Cardiac septum (tissue), 1 donor: ENCODE data around the gene KCP. TPM values are rescaled to one million over a fixed set of nuclear protein-coding genes. Genes with fewer than 3 reads are reported as not detected.

Experiments used
- DNase-seq: peaks from one replicate; pipeline ENCODE4 v3.0.0-alpha.2; 2020; ENCODE audit warnings: low spot score
- intact Hi-C: fragments of 100-400 bp; cut with DNase I; formaldehyde crosslinking; loops from one replicate; pipeline ENCODE4 v1.14.0; 2022
- total RNA-seq: library from RNA; stranded (reverse); fragmentation: NEBNext Ultra II Directional; extraction: Animal tissue kit (Norgen Biotek cat#: 25700); gene quantifications from one replicate; pipeline ENCODE4 v1.2.1, GENCODE V29; 2021
- donor health status: DM: no; HTN: no; CAD: no.

Gene KCP
- total RNA-seq, 1 donor from 2014 or later: 0.35 TPM

DNA sequence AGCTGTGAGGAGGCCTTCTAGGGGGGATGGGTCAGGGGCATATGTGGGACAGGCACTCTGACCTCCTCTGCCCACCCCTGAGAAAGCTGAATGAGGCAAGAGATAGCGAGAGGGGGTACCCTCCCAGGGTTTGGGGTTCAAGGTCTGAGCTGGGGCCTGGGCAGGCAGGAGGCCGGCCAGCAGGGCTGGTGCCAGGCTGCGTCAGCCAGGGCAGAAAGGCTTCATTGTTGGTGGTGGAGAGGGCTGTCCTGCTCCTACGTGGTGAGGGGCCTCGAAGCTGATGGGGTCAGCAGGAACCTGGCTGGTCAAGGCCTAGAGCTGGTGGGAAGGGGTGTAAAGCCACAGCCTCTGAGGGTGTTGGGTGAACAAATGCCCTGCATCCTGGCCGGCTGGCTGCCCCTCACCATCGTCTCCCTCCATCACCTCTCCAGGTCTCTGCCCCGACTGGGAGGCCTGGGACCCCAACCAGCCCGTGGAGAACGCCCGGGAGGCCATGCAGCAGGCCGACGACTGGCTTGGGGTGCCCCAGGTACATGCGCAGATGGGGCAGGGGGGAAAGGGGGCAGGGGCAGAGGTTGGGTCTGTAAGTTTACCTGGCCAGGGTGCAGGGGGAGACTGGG, 73.7 kb downstream of the KCP start:
- intact Hi-C loops: no loop called here
- DNase-seq: no peak

DNA sequence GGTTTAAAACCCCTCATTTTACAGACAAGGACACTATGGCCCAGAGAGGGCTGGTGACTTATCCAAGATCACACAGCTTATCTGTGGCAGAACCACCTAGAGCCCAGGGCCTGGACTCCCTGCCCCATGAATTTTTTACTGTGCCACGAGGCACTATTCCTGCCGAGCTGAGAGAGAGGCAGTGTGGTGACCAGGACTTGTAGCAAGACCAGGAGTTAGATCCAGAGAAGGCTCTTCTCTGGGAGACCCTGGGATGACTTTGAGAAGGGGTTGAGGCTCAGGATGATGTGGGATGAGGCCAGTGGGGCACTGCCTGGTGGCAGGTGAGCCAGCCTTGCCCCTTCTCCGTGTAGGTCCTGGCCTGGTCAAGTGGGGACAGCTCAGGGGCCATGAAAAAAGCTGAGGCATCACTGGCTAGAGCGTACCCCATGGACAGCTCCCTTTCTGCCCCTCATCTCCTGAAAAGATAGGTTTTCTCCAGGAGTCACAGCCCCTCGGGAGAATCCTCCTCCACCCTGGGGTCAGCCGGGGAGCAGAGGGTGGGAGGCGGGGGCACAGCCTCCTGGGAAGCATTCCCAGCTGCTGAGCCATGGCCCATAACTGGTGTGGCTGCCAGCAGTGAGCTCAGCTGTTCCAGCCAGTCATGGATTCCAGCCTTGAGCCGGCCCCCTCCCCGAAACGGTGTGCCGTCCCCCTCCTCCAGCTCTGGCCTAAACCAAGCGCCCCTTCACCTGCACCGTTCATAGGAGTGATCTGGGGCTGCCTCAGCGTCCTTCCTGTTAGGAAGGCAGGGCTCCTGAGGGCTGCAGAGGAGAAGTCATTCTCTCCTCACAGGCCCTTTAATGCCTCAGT, 74.5 kb downstream of the KCP start:
- intact Hi-C loops: no loop called here
- no peak for DNase-seq

DNA sequence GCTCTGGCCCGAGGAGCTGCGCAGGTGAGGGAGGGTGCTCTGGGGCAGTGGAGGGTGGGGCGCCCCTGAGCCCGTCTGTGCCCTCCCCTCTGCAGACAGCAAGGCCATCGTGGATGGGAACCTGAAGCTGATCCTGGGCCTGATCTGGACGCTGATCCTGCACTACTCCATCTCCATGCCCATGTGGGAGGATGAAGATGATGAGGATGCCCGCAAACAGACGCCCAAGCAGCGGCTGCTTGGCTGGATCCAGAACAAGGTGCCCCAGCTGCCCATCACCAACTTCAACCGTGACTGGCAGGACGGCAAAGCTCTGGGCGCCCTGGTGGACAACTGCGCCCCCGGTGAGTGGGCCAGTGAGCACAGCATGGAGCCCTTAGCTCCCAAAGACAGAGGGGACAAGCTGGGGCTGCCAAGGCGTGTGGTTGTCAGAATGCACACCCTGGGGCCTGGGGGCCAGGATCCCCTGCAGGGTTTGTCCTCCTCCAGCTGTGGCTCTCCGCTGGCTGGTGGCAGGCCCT, 75.2 kb downstream of the KCP start:
- intact Hi-C loops: no loop called here
- no peak for DNase-seq

DNA sequence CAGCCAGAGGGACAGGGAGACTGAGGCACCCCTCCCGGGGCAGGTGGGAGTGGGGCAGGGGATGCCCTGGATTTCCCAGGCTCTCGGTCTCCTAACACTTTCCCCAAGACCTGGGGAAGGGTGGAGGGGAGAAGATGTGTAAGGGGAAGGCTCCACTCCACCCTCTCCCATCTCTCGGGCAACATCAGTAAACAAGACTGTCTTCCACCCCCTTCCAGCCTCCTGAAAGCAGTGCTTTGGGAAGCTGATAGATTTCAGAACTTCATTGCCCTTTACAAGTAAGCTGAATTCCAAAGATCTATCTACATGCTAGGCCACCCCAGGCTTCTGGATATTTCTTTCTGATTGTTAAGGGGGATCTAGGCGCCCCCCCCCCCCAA, 76.6 kb downstream of the KCP start:
- DNase-seq: no peak
- intact Hi-C loops: no loop called here

DNA sequence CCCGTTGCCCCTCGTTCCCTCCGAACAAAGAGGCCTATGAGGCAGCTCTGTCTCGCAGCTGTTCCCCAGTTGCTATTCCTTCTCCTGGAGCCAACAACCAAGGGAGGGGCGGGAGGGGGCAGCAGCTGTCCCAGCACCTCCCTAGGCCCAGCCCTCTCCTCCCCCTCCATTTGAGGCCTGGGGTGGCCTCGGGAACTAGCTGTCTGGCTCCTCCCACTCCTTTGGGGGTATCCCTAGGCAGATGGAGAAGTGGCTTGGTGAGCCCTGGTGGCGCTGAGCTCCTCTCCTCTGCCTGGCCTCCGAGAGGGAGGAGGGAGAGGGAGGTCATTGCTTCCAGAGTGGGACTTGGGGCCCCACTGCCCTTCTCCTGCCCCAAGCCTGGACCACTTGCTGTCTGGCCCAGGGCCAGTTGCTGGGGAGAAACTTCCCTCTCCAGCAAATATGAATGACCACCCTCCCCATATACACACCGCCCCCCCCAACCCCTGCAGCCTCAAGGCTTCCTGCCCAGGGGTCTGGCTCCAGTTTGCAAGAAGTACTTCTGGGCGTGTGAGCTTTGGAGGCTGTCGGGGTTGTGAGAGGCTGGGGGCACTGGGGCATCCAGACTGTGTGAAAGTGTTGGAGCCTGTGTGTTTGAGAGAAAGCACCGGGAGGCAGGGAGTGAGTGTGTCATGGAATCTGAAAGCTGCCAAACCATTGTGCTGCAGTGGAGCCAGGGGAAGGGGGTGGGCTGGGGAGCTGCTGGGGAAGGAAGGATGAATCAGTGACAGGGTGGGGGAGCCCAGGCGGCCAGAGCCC, 77.2 kb downstream of the KCP start:
- intact Hi-C loops: no loop called here
- DNase-seq: no peak

DNA sequence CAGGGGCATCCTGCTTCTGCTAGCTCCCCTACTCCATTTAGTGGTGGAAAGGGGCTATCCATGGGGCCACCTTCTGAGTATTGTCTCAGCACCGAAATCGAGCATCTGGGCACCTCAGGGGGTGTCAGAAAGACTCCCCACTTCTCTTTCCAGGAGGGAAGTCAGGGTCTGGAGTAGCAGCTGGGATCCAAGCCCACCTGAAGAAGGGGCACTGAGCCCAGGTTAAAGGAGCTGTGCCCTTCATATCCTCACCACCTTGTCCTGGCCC, 77.7 kb downstream of the KCP start:
- DNase-seq: no peak
- intact Hi-C loops: no loop called here

DNA sequence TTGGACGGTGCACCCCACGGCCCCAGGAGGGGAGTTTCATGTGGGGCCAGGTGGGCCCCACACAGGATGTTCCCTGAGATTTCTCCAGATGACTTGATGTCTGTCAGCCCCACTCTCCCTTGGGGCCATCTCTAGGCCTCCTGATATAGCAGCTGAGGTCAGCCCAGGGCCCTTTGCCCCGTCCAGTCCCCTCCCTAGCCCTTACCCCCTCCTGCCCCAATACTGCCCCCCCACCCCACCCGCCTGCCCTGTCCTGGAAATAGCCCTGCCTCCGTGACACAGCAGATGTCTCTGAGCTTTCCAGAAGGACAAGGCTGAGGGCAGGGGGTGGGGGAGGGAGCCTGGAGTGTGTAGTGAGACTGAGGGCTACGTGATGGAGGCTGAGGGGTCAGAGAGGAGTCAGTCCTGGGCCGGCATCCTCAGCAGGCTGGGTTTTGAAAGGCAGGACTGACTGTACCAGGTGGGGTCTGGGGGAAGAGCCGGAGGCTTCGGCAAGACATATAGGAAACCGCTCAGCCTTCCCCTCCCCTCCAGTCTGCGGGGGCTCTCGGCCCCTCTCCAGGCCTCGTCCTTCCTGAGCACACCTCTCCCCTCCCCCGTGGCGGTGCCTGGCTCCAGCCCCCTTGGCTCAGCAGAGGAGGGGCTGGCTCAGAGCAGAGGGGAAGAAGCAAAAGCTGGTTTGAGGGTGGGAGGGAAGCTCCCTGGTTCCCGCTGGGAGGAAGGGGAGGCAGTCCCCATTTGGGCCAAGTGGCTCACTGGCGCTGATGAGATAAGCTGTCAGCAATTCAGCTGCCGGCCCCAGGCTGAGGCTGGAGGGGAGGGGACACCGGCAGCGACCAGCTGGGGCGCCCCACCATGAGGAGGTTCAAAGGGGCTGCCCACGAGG, 78.3 kb downstream of the KCP start:
- DNase-seq: no peak
- intact Hi-C loops: no loop called here

DNA sequence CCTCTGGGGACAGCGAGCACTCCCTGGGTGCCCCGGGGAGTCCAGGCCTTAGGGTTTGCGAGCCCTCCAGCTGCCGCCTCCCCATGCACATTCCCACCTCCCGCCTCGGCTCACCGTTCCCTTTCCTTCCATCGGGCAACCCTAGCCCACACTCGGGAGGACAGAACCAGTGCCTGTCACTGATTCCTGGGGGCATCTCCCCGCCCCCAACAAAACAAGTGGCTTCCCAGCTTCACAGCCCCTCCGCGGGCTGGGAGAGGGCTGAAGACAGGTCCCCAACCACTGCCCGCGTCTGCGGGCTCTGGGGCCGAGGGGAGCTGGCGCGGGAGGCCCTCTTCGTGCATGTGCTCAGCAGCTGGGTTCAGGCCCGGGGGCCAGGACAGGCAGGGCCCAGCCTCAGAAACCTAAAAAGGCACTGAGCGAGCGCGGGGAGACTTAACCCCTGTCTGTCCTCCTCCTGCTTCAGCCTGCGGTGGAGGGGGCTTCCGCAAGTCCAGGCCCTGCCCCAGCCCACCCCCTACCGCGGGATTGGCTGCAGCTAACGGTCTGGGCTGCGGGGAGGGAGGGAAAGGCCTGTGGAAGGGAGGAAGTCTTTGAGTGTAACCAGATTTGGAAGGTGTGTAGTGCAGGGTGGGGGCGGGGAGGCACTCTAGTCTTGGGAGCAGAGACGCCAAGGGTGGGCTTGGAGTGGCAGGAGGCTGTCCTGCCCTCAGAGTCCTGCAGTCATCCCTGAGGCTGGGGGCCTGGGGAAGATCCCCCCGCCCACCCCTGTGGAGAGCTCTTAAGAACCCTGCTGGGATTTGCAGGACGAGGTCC, 79.1 kb downstream of the KCP start:
- no peak for DNase-seq
- intact Hi-C loops: no loop called here

DNA sequence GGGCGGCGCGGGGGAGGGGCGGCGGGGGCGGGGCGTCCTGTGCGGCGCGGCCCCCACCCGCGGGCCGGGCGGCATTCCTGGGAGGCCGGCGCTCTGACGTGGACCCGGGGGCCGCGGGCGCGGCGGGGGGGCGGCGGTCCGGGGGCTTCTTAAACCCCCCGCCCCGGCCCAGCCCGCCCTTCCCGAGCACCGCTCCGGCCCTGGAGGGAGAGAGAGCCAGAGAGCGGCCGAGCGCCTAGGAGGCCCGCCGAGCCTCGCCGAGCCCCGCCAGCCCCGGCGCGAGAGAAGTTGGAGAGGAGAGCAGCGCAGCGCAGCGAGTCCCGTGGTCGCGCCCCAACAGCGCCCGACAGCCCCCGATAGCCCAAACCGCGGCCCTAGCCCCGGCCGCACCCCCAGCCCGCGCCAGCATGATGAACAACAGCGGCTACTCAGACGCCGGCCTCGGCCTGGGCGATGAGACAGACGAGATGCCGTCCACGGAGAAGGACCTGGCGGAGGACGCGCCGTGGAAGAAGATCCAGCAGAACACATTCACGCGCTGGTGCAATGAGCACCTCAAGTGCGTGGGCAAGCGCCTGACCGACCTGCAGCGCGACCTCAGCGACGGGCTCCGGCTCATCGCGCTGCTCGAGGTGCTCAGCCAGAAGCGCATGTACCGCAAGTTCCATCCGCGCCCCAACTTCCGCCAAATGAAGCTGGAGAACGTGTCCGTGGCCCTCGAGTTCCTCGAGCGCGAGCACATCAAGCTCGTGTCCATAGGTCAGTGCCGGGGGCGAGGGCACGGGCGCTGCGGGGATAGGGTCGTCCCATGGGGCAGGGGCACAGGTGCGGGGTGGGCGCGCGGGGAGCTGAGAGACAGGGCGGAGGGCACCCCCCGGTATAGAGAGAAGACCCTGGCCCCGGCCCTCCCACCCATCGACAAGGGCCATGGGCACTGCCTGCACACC, 80.0 kb downstream of the KCP start, which contains the start of gene FLNC:
Gene FLNC, plus strand, starts transcription at position 176 of the 947 bp plus-strand sequence. Its CDS starts 232 bp downstream, at position 408.
- no peak for DNase-seq
- intact Hi-C loops: no loop called here

DNA sequence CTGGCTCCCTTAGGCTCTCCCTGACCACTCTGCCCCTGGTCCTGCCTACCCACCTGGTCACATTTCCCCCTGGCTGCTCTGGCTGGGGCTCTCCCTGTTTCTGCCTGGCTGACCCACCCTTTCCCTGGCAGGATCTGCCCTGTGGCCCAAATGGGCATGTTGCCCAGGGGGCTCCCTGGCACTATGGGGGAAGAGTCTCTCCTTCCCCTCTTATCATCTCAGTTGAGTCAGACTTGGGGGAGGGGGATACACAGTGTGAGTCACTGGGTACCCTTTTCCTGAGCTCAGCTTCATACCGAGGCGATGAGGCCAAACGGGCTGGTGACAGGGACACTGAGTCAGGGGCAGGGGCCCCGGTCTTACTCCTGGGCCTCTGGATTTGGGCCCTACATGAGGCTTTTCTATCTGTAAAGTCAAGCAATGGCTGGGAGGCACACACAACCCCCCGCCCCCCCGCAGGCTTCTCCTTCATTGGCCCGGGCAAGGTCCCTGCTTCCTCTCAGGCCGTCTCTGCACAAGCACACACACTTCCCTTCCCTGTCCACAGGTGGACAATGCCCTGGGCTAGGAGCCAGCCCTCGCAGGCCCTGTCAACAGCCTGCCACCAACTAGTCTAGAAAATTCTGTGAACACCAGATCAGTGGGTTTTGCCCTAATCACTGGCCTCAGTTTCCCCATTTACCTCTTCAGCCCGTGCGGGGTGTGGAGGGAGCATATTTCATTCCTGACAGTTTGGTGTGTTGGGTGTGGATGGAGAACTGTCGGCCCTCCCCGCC, 80.9 kb downstream of the KCP start:
- intact Hi-C loops: loop anchor here (5.0 kb wide), 2 partner anchors 37 to 72 kb away; partner anchors contain the start of gene CCDC136

DNA sequence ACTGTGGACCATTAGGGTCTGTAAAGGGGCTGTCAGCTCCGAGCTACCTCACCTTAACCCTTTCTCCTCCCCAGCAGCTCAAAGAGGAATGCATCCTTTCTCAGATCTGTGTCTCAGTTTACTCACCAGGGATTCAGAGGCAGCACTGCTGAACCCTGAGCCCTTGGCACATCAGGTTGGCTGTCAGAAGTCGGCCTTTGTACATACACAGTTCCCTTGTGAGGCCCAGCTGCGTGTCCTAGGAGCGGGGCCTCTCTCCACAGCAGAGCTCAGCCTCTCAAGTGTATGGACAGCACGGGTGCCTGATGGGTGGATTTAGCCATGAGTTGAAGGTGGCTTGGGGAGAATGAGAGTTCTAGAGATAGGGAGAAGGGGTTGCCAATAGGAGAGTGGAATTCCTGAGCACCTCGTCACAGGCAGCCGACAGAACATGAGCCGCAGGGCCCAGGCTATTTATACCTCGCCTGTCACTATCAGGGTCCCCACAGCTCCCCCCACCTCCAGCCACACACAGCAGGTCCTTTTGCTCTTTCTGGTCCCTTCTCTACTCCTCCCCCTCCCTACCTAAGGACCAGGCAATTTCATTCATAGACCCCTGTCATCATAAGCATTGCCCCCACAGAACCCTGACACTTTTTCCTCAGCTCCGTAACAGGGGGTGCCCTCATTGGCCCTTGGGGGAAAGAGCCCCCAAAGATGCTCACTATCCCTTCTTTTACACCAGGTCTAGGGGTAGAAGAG, 82.4 kb downstream of the KCP start:
- intact Hi-C loops: loop anchor here (2.0 to 5.0 kb wide), 3 partner anchors 36 to 89 kb away; partner anchors contain the start of genes CALU and CCDC136

More for the DNA sequence above, 80.9 kb downstream of the KCP start:
- DNase-seq: no peak

DNA sequence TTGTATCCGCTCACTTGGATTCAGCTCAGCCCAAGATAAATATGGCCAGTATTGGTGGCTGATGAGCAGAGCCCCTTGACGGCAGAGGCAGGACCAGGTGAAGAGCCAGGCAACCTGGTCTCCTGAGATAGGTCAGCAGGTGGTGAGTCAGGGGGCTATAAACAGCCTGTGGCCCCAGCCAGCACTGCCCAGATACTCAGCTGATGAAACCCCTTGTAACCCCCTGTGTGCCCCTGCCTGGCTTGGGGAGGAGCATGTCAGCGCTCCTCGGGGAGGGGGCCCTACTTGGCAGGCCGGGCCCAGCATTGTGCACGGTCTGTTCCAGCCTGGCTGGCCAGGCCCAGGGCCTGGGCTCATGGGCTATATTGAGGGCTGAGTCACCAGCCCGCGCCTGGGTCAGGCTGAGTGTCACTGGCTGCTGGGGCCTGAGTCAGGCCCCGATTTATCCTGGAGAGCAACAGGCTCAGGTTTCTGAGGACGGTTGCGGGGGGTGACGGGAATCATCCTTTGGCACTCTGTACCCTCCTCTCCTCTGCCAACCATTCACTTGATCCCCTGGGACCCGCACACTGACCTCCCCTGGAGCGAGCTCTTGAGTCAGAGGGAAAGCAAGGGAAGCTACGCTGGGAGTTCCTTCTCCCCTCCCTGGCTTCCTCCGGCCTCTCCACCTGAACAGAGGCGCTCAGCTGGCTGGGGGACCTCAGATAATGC, 83.1 kb downstream of the KCP start:
- peak; percentile 87 for DNase-seq
- intact Hi-C loops: loop anchor here (2.0 to 5.0 kb wide), 3 partner anchors 35 to 89 kb away; partner anchors contain the start of genes CALU and CCDC136

More for the DNA sequence above, 82.4 kb downstream of the KCP start:
- no peak for DNase-seq

DNA sequence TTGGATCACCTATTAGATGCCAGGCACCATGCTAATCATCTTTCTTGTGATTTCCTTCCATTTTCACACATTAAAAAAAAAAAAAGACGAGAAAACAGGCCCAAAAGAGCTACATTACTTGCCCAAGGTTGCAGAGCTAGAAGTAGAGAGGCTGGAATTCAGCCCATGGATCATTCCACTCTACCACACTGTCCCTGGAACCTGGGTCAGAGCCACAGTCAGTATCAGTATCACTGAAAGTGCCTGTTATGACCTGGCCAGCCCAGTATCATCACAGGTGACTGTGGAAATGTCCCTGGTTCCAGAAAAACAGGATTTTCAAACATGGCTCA, 83.6 kb downstream of the KCP start:
- intact Hi-C loops: loop anchor here (2.0 to 5.0 kb wide), 3 partner anchors 35 to 88 kb away; partner anchors contain the start of genes CALU and CCDC136
- no peak for DNase-seq
